ENCODE measurements around the gene PASK. TPM values are rescaled to one million over a fixed set of nuclear protein-coding genes. Genes with fewer than 3 reads are reported as not detected.

The PASK gene
- total and polyA plus RNA-seq, 2 donors (not counting 1 experiment from before 2014, with no cell fraction given), result 48.2 to 144 TPM

DNA sequence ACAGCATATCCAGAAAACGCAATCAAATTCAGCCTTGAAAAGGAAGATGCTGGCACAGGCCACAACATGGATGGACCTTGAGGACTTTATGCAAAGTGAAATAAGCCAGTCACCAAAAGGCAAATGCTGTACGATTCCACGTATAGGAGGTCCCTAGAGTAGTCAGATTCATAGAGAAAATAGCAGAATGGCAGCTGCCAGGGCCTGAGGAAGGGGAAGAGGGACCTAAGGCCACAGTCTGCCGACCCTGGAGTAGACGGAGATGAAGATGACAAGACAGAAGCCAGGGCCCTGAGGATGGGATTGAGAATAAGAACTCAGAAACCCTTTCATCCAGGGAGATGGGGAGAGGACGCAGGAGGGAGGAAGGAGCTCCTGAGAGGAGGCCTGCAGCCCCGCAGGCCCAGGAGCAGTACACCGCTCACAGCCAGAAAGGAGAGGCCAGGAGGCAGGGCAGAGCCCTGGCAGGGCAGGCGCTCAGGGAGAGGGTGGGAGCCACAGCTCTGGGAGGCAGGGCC lies 39.1 kb downstream of the PASK start:
- peaks cover 35 to 59% of the 10 kb centered on the region in 2 donors for H3K4me1 ChIP-seq (ENCODE audit: control insufficient read depth in 2 of 2, insufficient read depth in 2 of 2, low read length in 2 of 2)
- H3K27me3 Mint-ChIP-seq, result no peaks in the 10 kb centered on the region
- peak overlapping the region; percentile 53 for H3K4me2 ChIP-seq (replicated peaks; ENCODE audit: low read depth, low read length, poor library complexity, severe bottlenecking)
- peak overlapping the region; percentile 97 for H3K27ac Mint-ChIP-seq
- H3K9me3 ChIP-seq (ENCODE audit: control extremely low read depth in 1 of 3, control insufficient read depth in 2 of 3, insufficient read depth in 1 of 3, low read length in 2 of 3), result peaks cover 0 to 6% (median 0%) of the 10 kb centered on the region in 3 donors
- H3K79me2 ChIP-seq (ENCODE audit: control insufficient read depth, insufficient read depth, low read length), result no peaks in the 10 kb centered on the region
- H3K27ac ChIP-seq (ENCODE audit: low read length in 2 of 2), result peak overlapping the region; percentile 89 to 95
- no peak for DNase-seq
- H3K4me1 Mint-ChIP-seq, result peaks cover 53% of the 10 kb centered on the region
- peaks cover 0 to 25% of the 10 kb centered on the region in 2 experiments for H3K36me3 ChIP-seq (replicated peaks in 1 of 2; ENCODE audit: control extremely low read depth in 1 of 2, control insufficient read depth in 1 of 2, extremely low read depth in 1 of 2, insufficient read depth in 2 of 2, low read length in 1 of 2)
- no peaks in the 10 kb centered on the region for H3K27me3 ChIP-seq (replicated peaks in 1 of 4; ENCODE audit: control extremely low read depth in 1 of 4, control insufficient read depth in 3 of 4, insufficient read depth in 4 of 4, low read length in 3 of 4)
- CTCF ChIA-PET, result interaction anchor here (1.3 to 3.3 kb wide), 3 partner anchors 10 to 40 kb away, joined by 4 to 20 read pairs (median 16); partner anchors contain the start of genes MTERF4, PASK and PPP1R7
- no peaks in the 10 kb centered on the region for H4K20me1 ChIP-seq (ENCODE audit: control insufficient read depth, insufficient read depth, low read length, poor library complexity, severe bottlenecking)
- H3K4me3 Mint-ChIP-seq, result peak overlapping the region; percentile 74
- H3K9me3 Mint-ChIP-seq (ENCODE audit: insufficient read depth), result no peaks in the 10 kb centered on the region
- no peak for ATAC-seq (ENCODE audit: low read depth)
- TF ChIP-seq, protein P1, sequence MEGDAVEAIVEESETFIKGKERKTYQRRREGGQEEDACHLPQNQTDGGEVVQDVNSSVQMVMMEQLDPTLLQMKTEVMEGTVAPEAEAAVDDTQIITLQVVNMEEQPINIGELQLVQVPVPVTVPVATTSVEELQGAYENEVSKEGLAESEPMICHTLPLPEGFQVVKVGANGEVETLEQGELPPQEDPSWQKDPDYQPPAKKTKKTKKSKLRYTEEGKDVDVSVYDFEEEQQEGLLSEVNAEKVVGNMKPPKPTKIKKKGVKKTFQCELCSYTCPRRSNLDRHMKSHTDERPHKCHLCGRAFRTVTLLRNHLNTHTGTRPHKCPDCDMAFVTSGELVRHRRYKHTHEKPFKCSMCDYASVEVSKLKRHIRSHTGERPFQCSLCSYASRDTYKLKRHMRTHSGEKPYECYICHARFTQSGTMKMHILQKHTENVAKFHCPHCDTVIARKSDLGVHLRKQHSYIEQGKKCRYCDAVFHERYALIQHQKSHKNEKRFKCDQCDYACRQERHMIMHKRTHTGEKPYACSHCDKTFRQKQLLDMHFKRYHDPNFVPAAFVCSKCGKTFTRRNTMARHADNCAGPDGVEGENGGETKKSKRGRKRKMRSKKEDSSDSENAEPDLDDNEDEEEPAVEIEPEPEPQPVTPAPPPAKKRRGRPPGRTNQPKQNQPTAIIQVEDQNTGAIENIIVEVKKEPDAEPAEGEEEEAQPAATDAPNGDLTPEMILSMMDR (IDR thresholded peaks at IDR 0.05), result no peak
- no peak for TF ChIP-seq EZH2 (IDR thresholded peaks at IDR 0.05; ENCODE audit: borderline replicate concordance, insufficient read depth, low read depth, low read length, poor library complexity, severe bottlenecking)
- WGBS (ENCODE audit: insufficient coverage), result 86% methylated on average over 9 of the region's 9 CpGs
- intact Hi-C loops (cut with micrococcal nuclease), result loop anchor here (1.0 to 2.0 kb wide), 3 partner anchors 8 to 75 kb away; partner anchors contain the start of genes MTERF4 and PASK
- POLR2A ChIA-PET, result interaction anchor here (1.2 to 2.6 kb wide), 6 partner anchors 9 to 39 kb away, joined by 3 to 29 read pairs (median 8); partner anchors contain the start of genes MTERF4, PASK and PPP1R7
- peak overlapping the region in 1 of 5 experiments; percentile 3 for H3K4me3 ChIP-seq (ENCODE audit: control extremely low read depth in 1 of 5, extremely low read depth in 1 of 5, insufficient read depth in 1 of 5, low read depth in 2 of 5, low read length in 4 of 5)
- H3K9ac ChIP-seq (ENCODE audit: low read length), result no peak overlapping the region
- peak overlapping the region; percentile 53 for H2AFZ ChIP-seq (ENCODE audit: insufficient read depth, low read depth, low read length, poor library complexity, severe bottlenecking)

All from B cell (primary cell).